GM12872 (cell line): ENCODE data around the gene EPS8L3.

Experiments
- CTCF ChIP-seq: IDR thresholded peaks from 3 replicates; pipeline ENCODE4 v1.5.1; 2011; ENCODE audit warnings: low read depth, mild to moderate bottlenecking, low read length, moderate library complexity; ENCODE audit not compliant: insufficient read depth

The EPS8L3 gene

DNA sequence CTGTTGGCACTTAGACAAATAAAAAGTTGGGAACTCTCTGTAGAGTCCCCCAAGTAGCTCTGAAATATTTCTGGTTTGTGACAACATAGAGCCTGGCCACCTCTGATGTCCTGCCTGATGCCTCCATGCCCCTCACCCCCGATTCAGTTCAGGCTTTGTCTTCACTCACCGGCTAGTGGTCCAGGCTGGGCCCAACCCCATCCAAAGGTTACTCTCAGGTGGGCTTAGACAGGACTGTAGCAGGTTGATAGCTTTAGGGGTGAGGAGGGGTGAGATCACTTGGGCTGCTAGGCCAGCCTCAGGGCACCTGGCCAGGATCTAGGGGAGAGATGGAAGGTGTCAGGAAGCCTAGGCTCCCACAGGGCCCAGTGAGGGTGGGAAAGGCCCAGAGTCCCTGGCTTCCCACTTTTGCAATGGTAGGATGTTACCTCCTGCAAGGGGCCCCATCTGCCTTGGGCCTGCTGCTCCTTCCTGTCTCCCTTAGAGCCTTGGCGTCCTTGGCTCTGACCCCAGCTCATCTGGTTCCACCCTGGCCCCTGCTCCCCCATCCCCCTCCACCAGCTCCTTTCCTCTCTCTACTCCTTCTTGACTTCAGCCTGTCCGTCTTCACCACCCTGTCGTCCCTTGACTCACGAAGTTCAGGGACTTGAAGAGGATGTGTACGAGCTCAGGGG is 6.7 kb downstream of the EPS8L3 start:
- no peak for TF ChIP-seq CTCF

GRCh38 chr1:109754738-109755137 is 9.0 kb downstream of the EPS8L3 start:
- TF ChIP-seq CTCF: no peak

DNA sequence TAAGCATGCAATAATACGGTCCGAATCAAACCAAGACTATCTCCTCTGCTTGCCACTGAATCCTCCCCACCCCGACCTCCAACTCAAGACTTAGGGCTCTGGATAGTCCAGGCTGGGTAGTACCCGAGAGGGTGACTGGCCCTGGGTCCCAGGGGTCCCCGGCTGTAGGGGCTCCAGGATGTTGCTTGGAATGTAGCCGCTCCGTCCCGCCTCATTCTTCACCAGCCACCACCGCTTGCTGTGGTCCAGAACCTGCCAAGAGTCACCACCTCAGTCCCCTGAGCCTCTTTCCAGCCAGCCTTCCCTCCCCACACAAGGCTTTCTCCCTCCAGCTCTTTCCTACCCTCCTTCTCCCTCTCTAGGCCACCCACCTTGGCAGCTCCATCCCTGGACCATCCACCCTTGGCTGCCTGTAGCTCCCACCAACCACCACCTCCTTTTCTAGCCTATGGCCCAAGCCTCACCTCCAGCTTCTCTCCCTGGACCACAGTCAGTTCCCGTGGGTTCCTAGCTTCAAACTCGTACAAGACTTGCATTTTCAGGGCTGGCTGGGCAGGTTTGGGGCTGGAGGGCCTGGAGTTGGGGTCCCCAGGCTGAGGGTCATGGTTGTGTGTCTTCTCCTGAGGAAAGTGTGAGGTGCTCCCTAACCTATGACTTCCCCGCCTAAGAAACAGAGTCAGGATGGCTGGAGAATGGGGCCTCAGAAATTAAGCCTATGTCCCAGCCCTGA is 12.0 kb downstream of the EPS8L3 start:
- TF ChIP-seq CTCF: no peak

GRCh38 chr1:109750920-109751319 is 12.8 kb downstream of the EPS8L3 start:
- no peak for TF ChIP-seq CTCF

GRCh38 chr1:109750241-109750882 is 13.4 kb downstream of the EPS8L3 start:
- no peak for TF ChIP-seq CTCF

DNA sequence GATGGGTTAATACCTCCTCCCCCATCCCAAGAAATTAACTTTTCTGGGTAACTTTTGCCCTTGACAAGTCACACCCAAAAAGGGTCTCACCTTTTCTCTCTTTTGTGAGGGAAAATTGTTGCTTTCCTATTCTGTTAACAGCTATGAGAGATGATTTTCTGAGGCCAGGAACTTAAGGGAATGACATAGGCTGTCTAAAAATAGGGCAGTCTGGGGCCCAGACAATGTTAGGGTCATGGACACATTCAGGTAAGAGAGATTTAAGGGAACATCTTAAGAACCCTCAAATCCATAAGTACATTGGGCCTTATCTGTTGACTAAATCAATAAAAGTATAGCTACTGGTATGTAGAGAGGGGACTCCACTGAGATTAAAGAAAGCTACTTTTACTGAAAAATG is 14.5 kb downstream of the EPS8L3 start:
- no peak for TF ChIP-seq CTCF

- TF ChIP-seq CTCF: no peak
Measured at GRCh38 chr1:109740615-109741373, 22.9 kb downstream of the EPS8L3 start, which contains the start of gene GSTM3. Gene GSTM3 (minus strand): TSS chr1:109741038. CDS start chr1:109740287, 751 bp downstream.
